Cardiac muscle cell (in vitro differentiated cells and primary cell): ENCODE measurements around the gene ATXN1. TPM values are rescaled to one million over a fixed set of nuclear protein-coding genes. Genes with fewer than 3 reads are reported as not detected.
A peak's percentile ranks its signal among the peaks of the same experiment; 100 is the strongest.

Experiments
- DNase-seq, 2 donors: peaks; one replicate each; pipeline versions ENCODE4 v3.0.0 to v3.0.0-alpha.2; 2010 to 2017; ENCODE audit warnings: low read depth in 1 of 2, low spot score in 1 of 2
- H3K27ac ChIP-seq: fragments of 200-600 bp; sonication (generic); 2 replicates; pipeline ENCODE4 v1.5.1; 2016
- H3K27me3 ChIP-seq: fragments of 200-600 bp; sonication (generic); 2 replicates; pipeline ENCODE4 v1.6.0; 2016; ENCODE audit warnings: control low read depth
- H3K36me3 ChIP-seq: fragments of 200-600 bp; sonication (generic); 2 replicates; pipeline ENCODE4 v1.5.1; 2016; ENCODE audit warnings: control low read depth
- H3K4me1 ChIP-seq: fragments of 200-600 bp; sonication (generic); 2 replicates; pipeline ENCODE4 v1.8.1; 2017; ENCODE audit warnings: low read depth, mild to moderate bottlenecking, mixed run types
- H3K4me3 ChIP-seq: fragments of 200-600 bp; sonication (generic); 2 replicates; pipeline ENCODE4 v1.5.1; 2016; ENCODE audit warnings: mild to moderate bottlenecking
- H3K9me3 ChIP-seq: fragments of 200-600 bp; sonication (generic); 2 replicates; pipeline ENCODE4 v1.5.1; 2017; ENCODE audit warnings: low read depth, mild to moderate bottlenecking, control low read depth
- CTCF ChIP-seq: IDR thresholded peaks from 2 replicates; pipeline ENCODE4 v1.5.1; 2012; ENCODE audit warnings: low read depth, mild to moderate bottlenecking, low read length
- polyA plus RNA-seq: library from polyadenylated mRNA; unstranded; fragments of >200 nt; fragmentation: Nextera tagmentation; extraction: Ambion mirVana; gene quantifications from 2 replicates; pipeline ENCODE4 v1.2.1, GENCODE V29; 2016
- total RNA-seq: library from RNA; depleted of rRNA; stranded (reverse); fragments of >200 nt; gene quantifications from 2 replicates; pipeline ENCODE4 v1.2.3, GENCODE V29; 2016

The ATXN1 gene
- total and polyA plus RNA-seq, 2 experiments from 2014 or later = 15.1 to 37.4 TPM

GRCh38 chr6:16318538-16318937 is 442.7 kb downstream of the ATXN1 start:
- Histone ChIP-seq H3K36me3 (no peaks in the 10 kb centered on the region), H3K9me3 (no peaks in the 10 kb centered on the region), H3K4me1 (peaks cover 22% of the 10 kb centered on the region), H3K4me3 (no peak overlapping the region), H3K27me3 (no peaks in the 10 kb centered on the region), H3K27ac (no peak overlapping the region)
- peak in 1 of 2 donors; percentile 43 for DNase-seq
- TF ChIP-seq CTCF = no peak

GRCh38 chr6:16316741-16317251 is 444.5 kb downstream of the ATXN1 start:
- Histone ChIP-seq H3K27me3 (no peaks in the 10 kb centered on the region), H3K27ac (no peak overlapping the region), H3K9me3 (no peaks in the 10 kb centered on the region), H3K36me3 (no peaks in the 10 kb centered on the region), H3K4me3 (no peak overlapping the region), H3K4me1 (peaks cover 12% of the 10 kb centered on the region)
- DNase-seq = peak; percentile 48 to 58
- TF ChIP-seq CTCF = peak; percentile 84

- no peak for TF ChIP-seq CTCF
- no peak for DNase-seq
Measured at GRCh38 chr6:16314296-16314695, 447.0 kb downstream of the ATXN1 start.

GRCh38 chr6:16313732-16314131 is 447.5 kb downstream of the ATXN1 start:
- H3K36me3 ChIP-seq = no peaks in the 10 kb centered on the region
- H3K4me1 ChIP-seq = no peaks in the 10 kb centered on the region
- TF ChIP-seq CTCF = no peak
- H3K4me3 ChIP-seq = no peak overlapping the region
- H3K27me3 ChIP-seq = no peaks in the 10 kb centered on the region
- no peaks in the 10 kb centered on the region for H3K9me3 ChIP-seq
- no peak for DNase-seq
- no peak overlapping the region for H3K27ac ChIP-seq

More at GRCh38 chr6:16314296-16314695, 447.0 kb downstream of the ATXN1 start:
- Histone ChIP-seq H3K4me1 (no peaks in the 10 kb centered on the region), H3K27me3 (no peaks in the 10 kb centered on the region), H3K4me3 (no peak overlapping the region), H3K9me3 (no peaks in the 10 kb centered on the region), H3K27ac (no peak overlapping the region), H3K36me3 (no peaks in the 10 kb centered on the region)

GRCh38 chr6:16311763-16312162 is 449.5 kb downstream of the ATXN1 start:
- DNase-seq = no peak
- no peak overlapping the region for H3K4me3 ChIP-seq
- no peaks in the 10 kb centered on the region for H3K9me3 ChIP-seq
- no peaks in the 10 kb centered on the region for H3K27me3 ChIP-seq
- no peak overlapping the region for H3K27ac ChIP-seq
- no peaks in the 10 kb centered on the region for H3K36me3 ChIP-seq
- H3K4me1 ChIP-seq = no peaks in the 10 kb centered on the region
- TF ChIP-seq CTCF = no peak
